ENCODE data around the gene SLC12A8.

DNA sequence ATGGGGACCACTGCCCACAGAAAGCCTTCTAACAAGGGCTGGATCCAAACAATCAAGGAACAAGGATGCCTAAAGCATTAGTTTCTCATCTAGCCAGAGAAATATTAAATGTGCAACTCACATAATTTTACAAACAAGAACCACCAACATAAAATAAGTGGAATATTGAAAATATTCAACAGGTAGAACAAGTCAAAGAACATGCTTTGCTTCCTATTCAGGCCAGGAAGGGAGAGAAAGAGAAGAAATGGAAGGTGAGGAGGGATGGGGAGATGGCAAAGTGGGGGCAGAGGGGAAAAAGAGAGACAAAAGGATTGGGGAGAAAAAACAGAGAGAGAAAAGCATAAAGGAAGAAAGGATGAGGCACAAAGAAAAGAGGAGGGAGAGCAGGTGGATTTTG lies 63.1 kb downstream of the SLC12A8 start:
- TF ChIP-seq, protein P1, sequence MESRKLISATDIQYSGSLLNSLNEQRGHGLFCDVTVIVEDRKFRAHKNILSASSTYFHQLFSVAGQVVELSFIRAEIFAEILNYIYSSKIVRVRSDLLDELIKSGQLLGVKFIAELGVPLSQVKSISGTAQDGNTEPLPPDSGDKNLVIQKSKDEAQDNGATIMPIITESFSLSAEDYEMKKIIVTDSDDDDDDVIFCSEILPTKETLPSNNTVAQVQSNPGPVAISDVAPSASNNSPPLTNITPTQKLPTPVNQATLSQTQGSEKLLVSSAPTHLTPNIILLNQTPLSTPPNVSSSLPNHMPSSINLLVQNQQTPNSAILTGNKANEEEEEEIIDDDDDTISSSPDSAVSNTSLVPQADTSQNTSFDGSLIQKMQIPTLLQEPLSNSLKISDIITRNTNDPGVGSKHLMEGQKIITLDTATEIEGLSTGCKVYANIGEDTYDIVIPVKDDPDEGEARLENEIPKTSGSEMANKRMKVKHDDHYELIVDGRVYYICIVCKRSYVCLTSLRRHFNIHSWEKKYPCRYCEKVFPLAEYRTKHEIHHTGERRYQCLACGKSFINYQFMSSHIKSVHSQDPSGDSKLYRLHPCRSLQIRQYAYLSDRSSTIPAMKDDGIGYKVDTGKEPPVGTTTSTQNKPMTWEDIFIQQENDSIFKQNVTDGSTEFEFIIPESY (IDR thresholded peaks at IDR 0.05; ENCODE audit: borderline replicate concordance, low read depth): no peak
- TF ChIP-seq, protein P2, sequence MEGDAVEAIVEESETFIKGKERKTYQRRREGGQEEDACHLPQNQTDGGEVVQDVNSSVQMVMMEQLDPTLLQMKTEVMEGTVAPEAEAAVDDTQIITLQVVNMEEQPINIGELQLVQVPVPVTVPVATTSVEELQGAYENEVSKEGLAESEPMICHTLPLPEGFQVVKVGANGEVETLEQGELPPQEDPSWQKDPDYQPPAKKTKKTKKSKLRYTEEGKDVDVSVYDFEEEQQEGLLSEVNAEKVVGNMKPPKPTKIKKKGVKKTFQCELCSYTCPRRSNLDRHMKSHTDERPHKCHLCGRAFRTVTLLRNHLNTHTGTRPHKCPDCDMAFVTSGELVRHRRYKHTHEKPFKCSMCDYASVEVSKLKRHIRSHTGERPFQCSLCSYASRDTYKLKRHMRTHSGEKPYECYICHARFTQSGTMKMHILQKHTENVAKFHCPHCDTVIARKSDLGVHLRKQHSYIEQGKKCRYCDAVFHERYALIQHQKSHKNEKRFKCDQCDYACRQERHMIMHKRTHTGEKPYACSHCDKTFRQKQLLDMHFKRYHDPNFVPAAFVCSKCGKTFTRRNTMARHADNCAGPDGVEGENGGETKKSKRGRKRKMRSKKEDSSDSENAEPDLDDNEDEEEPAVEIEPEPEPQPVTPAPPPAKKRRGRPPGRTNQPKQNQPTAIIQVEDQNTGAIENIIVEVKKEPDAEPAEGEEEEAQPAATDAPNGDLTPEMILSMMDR (IDR thresholded peaks at IDR 0.05): no peak
- TF ChIP-seq RAD21 (IDR thresholded peaks at IDR 0.05; ENCODE audit: low read length) (no peak), FOSL2 (IDR thresholded peaks at IDR 0.05; ENCODE audit: borderline replicate concordance, low read depth) (no peak), TEAD4 (IDR thresholded peaks at IDR 0.05; ENCODE audit: borderline replicate concordance, insufficient read depth) (no peak), EZH2phosphoT487 (IDR thresholded peaks at IDR 0.05; ENCODE audit: borderline replicate concordance, low read depth) (no peak), EP300 (IDR thresholded peaks at IDR 0.05; ENCODE audit: borderline replicate concordance in 1 of 2, low read depth in 1 of 2, low read length in 1 of 2) (no peak), JUND (IDR thresholded peaks at IDR 0.05) (no peak), GABPA (IDR thresholded peaks at IDR 0.05; ENCODE audit: low read depth) (no peak)
- TF ChIP-seq, protein P3, sequence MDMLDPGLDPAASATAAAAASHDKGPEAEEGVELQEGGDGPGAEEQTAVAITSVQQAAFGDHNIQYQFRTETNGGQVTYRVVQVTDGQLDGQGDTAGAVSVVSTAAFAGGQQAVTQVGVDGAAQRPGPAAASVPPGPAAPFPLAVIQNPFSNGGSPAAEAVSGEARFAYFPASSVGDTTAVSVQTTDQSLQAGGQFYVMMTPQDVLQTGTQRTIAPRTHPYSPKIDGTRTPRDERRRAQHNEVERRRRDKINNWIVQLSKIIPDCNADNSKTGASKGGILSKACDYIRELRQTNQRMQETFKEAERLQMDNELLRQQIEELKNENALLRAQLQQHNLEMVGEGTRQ (IDR thresholded peaks at IDR 0.05; ENCODE audit: borderline replicate concordance, low read depth, low read length): no peak
- TF ChIP-seq, protein P4, sequence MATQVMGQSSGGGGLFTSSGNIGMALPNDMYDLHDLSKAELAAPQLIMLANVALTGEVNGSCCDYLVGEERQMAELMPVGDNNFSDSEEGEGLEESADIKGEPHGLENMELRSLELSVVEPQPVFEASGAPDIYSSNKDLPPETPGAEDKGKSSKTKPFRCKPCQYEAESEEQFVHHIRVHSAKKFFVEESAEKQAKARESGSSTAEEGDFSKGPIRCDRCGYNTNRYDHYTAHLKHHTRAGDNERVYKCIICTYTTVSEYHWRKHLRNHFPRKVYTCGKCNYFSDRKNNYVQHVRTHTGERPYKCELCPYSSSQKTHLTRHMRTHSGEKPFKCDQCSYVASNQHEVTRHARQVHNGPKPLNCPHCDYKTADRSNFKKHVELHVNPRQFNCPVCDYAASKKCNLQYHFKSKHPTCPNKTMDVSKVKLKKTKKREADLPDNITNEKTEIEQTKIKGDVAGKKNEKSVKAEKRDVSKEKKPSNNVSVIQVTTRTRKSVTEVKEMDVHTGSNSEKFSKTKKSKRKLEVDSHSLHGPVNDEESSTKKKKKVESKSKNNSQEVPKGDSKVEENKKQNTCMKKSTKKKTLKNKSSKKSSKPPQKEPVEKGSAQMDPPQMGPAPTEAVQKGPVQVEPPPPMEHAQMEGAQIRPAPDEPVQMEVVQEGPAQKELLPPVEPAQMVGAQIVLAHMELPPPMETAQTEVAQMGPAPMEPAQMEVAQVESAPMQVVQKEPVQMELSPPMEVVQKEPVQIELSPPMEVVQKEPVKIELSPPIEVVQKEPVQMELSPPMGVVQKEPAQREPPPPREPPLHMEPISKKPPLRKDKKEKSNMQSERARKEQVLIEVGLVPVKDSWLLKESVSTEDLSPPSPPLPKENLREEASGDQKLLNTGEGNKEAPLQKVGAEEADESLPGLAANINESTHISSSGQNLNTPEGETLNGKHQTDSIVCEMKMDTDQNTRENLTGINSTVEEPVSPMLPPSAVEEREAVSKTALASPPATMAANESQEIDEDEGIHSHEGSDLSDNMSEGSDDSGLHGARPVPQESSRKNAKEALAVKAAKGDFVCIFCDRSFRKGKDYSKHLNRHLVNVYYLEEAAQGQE (IDR thresholded peaks at IDR 0.05; ENCODE audit: low read depth, low read length): no peak

Data from SK-N-SH (cell line).